Calu3 (cell line): ENCODE results near the gene SNAP23. TPM values are rescaled to one million over a fixed set of nuclear protein-coding genes. Genes with fewer than 3 reads are reported as not detected.

ENCODE experiments used
- BruUV-seq: library from RNA; stranded (reverse); fragments of 400-500 nt; replicated peaks from 2 replicates; lab custom pipeline; 2021; lab: Mats Ljungman, UMichigan
- CTCF ChIA-PET: fragments of 300-600 bp; sonication (Branson Sonifier 250); formaldehyde crosslinking; loops from one replicate; lab custom pipeline; 2022; ENCODE audit warnings: antibody characterized with exemption; lab: Charles Lee
- DNase-seq: peaks from one replicate; pipeline ENCODE4 v3.0.0; 2022
- H3K27ac Mint-ChIP-seq: one replicate; pipeline ENCODE4 v1.8.0; 2022; ENCODE audit warnings: mixed read lengths; ENCODE audit not compliant: unreplicated experiment
- H3K27me3 Mint-ChIP-seq: one replicate; pipeline ENCODE4 v1.8.0; 2022; ENCODE audit warnings: mixed read lengths; ENCODE audit not compliant: unreplicated experiment
- H3K36me3 Mint-ChIP-seq: one replicate; pipeline ENCODE4 v1.8.0; 2022; ENCODE audit warnings: mild to moderate bottlenecking, moderate library complexity, mixed read lengths; ENCODE audit not compliant: insufficient read depth, unreplicated experiment
- H3K4me1 Mint-ChIP-seq: one replicate; pipeline ENCODE4 v1.8.0; 2022; ENCODE audit warnings: mild to moderate bottlenecking, low read depth, mixed read lengths; ENCODE audit not compliant: unreplicated experiment
- H3K4me3 Mint-ChIP-seq: one replicate; pipeline ENCODE4 v1.8.0; 2022; ENCODE audit warnings: mild to moderate bottlenecking, low read depth, moderate library complexity, mixed read lengths; ENCODE audit not compliant: unreplicated experiment
- H3K9me3 Mint-ChIP-seq: one replicate; pipeline ENCODE4 v1.8.0; 2022; ENCODE audit warnings: low read depth, mixed read lengths; ENCODE audit not compliant: unreplicated experiment
- intact Hi-C: fragments of 100-400 bp; cut with micrococcal nuclease; formaldehyde crosslinking; loops from one replicate; pipeline ENCODE4 v1.10.0; 2022; ENCODE audit not compliant: unreplicated experiment
- total RNA-seq: library from RNA; stranded (reverse); gene quantifications from 2 replicates; pipeline ENCODE4 v1.2.3, GENCODE V29; 2022
- TF ChIP-seq, protein P1 (sequence below): fragments of 200-600 bp; IDR thresholded peaks from one replicate; pipeline ENCODE4 v1.8.0; 2022; ENCODE audit warnings: antibody characterized with exemption; ENCODE audit not compliant: unreplicated experiment

Gene SNAP23
- total RNA-seq, 1 experiment from 2014 or later: 54.8 TPM

DNA sequence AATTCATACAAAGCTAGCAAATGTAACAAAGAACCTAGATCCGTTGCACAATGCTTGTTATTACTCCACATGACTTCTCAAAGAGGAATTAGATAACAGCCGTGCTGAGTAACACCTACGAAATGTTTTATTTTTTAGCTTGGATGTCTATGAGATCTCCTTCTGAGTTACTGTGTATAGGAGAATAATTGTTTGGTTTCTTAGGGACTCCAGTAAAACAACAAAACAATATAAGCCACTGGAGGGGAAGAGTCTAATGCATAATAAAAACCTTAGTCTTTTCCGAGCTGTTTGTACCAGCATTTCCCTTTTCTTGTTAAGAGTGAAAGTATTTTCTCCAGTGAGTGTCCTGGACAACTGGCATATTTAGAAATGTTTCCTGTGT lies 15.6 kb downstream of the SNAP23 start:
- Mint-ChIP-seq H3K4me1 (no peaks in the 10 kb centered on the region), H3K27ac (no peak overlapping the region), H3K9me3 (no peaks in the 10 kb centered on the region), H3K4me3 (no peak overlapping the region), H3K27me3 (no peaks in the 10 kb centered on the region), H3K36me3 (no peaks in the 10 kb centered on the region)
- no TSS peak for BruUV-seq
- intact Hi-C loops: no loop called here
- no peak for DNase-seq
- TF ChIP-seq, protein P1, sequence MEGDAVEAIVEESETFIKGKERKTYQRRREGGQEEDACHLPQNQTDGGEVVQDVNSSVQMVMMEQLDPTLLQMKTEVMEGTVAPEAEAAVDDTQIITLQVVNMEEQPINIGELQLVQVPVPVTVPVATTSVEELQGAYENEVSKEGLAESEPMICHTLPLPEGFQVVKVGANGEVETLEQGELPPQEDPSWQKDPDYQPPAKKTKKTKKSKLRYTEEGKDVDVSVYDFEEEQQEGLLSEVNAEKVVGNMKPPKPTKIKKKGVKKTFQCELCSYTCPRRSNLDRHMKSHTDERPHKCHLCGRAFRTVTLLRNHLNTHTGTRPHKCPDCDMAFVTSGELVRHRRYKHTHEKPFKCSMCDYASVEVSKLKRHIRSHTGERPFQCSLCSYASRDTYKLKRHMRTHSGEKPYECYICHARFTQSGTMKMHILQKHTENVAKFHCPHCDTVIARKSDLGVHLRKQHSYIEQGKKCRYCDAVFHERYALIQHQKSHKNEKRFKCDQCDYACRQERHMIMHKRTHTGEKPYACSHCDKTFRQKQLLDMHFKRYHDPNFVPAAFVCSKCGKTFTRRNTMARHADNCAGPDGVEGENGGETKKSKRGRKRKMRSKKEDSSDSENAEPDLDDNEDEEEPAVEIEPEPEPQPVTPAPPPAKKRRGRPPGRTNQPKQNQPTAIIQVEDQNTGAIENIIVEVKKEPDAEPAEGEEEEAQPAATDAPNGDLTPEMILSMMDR: no peak
- CTCF ChIA-PET: no interaction called here

DNA sequence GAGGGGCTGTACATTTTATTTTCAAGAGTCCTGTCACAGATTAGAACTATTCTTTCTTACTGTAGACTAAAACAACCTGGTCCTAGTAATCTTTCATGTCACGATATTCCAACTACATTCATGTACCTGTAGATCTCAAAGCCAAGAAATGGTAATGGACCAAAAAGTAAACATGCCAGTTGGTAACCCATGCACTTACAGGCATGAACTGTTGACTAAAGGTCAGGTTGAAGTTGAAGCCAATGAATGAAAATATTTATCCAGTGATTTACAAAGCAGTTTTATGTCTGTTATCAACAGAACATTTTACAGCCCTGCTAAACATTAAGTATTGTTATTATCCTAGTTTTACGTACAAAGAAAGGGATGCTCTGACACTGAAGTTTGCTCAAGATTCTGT lies 27.9 kb downstream of the SNAP23 start:
- TF ChIP-seq, protein P1: no peak
- H3K9me3 Mint-ChIP-seq: no peaks in the 10 kb centered on the region
- H3K36me3 Mint-ChIP-seq: peaks cover 7% of the 10 kb centered on the region
- intact Hi-C loops: no loop called here
- no peaks in the 10 kb centered on the region for H3K4me1 Mint-ChIP-seq
- H3K27me3 Mint-ChIP-seq: no peaks in the 10 kb centered on the region
- DNase-seq: no peak
- no peak overlapping the region for H3K27ac Mint-ChIP-seq
- BruUV-seq: no TSS peak
- CTCF ChIA-PET: no interaction called here
- no peak overlapping the region for H3K4me3 Mint-ChIP-seq

DNA sequence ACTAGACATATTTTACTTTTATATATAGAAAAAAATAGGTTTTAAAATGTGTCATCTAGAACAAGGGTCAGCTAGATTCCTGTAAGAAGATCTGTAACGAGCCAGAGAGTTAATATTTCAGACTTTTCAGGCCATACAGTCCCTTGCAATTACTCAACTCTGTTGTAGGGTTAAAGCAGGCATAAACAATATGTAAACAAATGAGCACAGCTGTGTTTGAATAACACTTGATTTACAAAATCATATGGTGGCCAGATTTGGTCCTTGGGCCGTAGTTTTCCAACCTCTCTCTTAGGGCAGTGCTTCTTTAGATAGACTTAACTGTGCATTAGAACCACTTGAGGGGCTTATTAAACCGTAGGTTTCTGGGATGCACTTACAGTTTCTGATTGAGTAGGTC lies 33.5 kb downstream of the SNAP23 start:
- no TSS peak for BruUV-seq
- CTCF ChIA-PET: no interaction called here
- no peaks in the 10 kb centered on the region for H3K36me3 Mint-ChIP-seq

DNA sequence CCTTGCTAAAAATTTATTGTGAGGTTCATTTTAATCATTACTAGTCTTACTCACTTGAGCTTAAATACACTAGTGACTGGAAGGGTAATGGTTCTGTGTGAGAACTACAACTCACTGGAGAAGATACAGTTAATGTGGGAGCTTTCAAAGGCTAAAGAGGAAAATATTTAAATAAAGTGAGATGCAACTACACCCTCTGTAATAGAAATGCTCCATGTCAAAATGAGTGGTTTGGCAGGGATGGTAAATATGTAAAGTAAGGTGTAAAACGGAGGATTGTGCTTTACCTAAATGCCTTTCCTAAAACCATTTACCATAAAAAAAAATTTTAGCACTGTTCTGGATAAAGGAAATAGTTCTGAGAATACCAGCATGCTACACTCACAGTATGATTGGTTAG lies 37.8 kb downstream of the SNAP23 start:
- intact Hi-C loops: no loop called here
- Mint-ChIP-seq H3K27me3 (no peaks in the 10 kb centered on the region), H3K4me1 (no peaks in the 10 kb centered on the region), H3K27ac (no peak overlapping the region), H3K4me3 (no peak overlapping the region), H3K9me3 (no peaks in the 10 kb centered on the region), H3K36me3 (peaks cover 7% of the 10 kb centered on the region)
- DNase-seq: no peak
- CTCF ChIA-PET: no interaction called here
- TF ChIP-seq, protein P1: no peak
- BruUV-seq: no TSS peak

More for the DNA sequence above, 33.5 kb downstream of the SNAP23 start:
- H3K4me1 Mint-ChIP-seq: no peaks in the 10 kb centered on the region
- TF ChIP-seq, protein P1: no peak
- intact Hi-C loops: no loop called here
- H3K4me3 Mint-ChIP-seq: no peak overlapping the region
- no peaks in the 10 kb centered on the region for H3K9me3 Mint-ChIP-seq
- no peak overlapping the region for H3K27ac Mint-ChIP-seq
- no peak for DNase-seq
- no peaks in the 10 kb centered on the region for H3K27me3 Mint-ChIP-seq
